ACC112 (cell line): ENCODE measurements around the gene TMEM120B.
A peak's percentile ranks its signal among the peaks of the same experiment; 100 is the strongest.

Experiments
- H2AFZ ChIP-seq: fragments of 200-600 bp; sonication (generic); one replicate; pipeline ENCODE4 v1.6.0; 2017; ENCODE audit warnings: antibody characterized with exemption, low read length; ENCODE audit not compliant: unreplicated experiment
- H3K27ac ChIP-seq: fragments of 200-600 bp; sonication (generic); 2 replicates; pipeline ENCODE4 v1.5.1; 2014; ENCODE audit warnings: low read depth, mild to moderate bottlenecking, antibody characterized with exemption, low read length, moderate library complexity
- H3K27me3 ChIP-seq: fragments of 200-600 bp; sonication (generic); 2 replicates; pipeline ENCODE4 v1.6.1; 2014; ENCODE audit warnings: mild to moderate bottlenecking, antibody characterized with exemption, low read length, moderate library complexity, mixed read lengths; ENCODE audit not compliant: insufficient read depth
- H3K36me3 ChIP-seq: fragments of 200-600 bp; sonication (generic); 2 replicates; pipeline ENCODE4 v1.6.1; 2016; ENCODE audit warnings: mild to moderate bottlenecking, antibody characterized with exemption, low read length, moderate library complexity, mixed read lengths; ENCODE audit not compliant: insufficient read depth
- H3K4me1 ChIP-seq: fragments of 200-600 bp; sonication (generic); one replicate; pipeline ENCODE4 v1.6.1; 2016; ENCODE audit warnings: low read length, mixed read lengths; ENCODE audit not compliant: insufficient read depth, unreplicated experiment, control insufficient read depth
- H3K4me3 ChIP-seq: fragments of 200-600 bp; sonication (generic); 2 replicates; pipeline ENCODE4 v1.5.1; 2014; ENCODE audit warnings: mild to moderate bottlenecking, low read depth, low read length
- H3K79me2 ChIP-seq: fragments of 200-600 bp; sonication (generic); one replicate; pipeline ENCODE4 v1.6.0; 2016; ENCODE audit warnings: low read length; ENCODE audit not compliant: control insufficient read depth, unreplicated experiment, insufficient read depth

TMEM120B gene

DNA sequence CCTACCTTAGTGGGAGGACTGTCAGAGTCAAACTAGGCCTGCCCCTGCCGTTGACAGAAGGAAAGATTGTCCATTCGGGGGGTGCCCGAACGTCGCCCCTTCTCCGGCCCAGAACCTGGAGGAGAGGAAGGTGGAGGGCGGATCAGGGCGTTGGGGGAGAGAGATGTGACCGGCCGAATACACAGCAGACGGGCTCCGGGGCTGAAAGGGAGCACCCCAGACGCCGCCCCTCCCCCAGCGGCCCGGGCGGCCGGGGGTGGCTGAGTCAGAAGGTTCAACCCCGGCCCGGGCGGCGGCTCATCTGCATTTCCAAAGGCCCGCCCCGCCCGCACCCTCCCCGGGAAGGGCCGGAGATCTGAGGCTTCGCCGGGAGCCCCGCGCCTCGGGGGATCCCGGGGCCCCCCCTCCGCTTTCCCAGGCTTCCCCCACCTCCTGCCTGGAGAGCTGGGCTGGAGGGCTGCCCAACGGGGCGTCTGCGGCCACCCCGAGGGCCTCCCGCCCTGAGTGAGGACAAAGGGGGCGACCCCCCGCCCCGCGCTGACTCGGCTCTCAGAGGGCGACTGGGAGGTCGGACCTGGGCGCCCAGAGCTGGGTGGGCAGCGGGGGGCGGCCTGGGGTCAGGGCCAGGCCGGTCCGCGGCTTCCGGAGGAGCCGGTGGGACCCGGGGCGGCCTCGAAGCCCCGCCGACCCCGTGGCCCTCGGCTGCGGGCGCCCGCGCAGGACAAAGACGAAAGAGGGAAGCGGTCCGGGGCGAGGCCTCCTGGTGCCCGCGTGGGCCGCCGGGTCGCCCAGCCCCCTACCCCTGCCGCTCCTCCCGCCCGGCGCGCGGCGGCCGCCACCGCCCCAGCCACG is 87.5 kb downstream of the TMEM120B start:
- Histone ChIP-seq H3K27ac (peak overlapping the region; percentile 100), H3K4me1 (peaks cover 31% of the 10 kb centered on the region), H3K4me3 (peak overlapping the region; percentile 86), H2AFZ (peak overlapping the region; percentile 26), H3K79me2 (peaks cover 59% of the 10 kb centered on the region), H3K27me3 (no peaks in the 10 kb centered on the region), H3K36me3 (no peaks in the 10 kb centered on the region; the same call in 1 of the 2 replicates)

DNA sequence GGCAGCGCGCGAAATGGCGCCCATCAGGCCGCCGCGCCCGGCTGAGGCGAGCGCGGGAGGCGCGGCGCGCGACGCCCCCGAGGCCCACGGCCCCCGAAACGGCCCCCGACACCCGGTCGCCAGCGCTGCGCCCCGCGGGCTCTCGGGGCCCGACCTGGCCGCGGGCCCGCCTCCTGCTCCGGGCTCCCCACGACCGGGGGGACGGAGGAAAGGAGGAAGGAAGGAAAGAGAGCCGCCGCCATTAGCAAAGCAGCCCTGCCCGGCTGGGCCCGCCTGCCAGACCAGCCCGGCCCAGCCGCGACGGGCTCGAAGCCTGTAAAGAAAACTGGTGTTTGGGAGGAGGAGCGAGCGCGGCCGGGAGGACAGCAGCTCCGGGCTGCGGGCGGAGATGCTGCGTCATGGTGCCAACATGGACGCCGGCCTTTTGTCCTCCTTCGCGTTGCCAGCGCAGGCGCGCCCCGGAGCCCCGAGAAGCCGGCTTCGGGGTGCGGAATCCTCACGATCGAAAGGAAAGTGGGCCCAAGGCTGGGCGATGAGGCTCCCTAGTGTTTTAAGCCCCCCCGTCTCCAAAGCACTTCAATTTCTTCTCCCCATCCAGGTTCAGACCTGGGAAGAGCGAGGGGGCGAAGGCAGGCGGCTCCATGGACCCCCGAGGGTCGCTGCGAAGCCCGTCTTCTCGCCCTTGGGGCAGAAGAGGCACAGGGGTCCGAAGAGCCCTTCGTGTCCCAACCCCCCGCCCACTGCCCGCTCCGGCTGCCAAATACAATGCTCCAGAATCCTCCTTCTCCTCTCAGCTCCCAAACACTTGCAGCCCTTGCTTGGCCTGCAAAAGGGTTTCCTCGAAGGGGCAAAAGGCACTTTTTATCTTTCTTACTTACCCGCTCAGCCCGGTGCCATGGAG is 88.4 kb downstream of the TMEM120B start:
- peak overlapping the region; percentile 86 for H3K4me3 ChIP-seq
- peaks cover 28% of the 10 kb centered on the region for H3K4me1 ChIP-seq
- H2AFZ ChIP-seq = peak overlapping the region; percentile 26
- peaks cover 66% of the 10 kb centered on the region for H3K79me2 ChIP-seq
- H3K36me3 ChIP-seq = no peaks in the 10 kb centered on the region; the same call in 1 of the 2 replicates
- no peaks in the 10 kb centered on the region for H3K27me3 ChIP-seq
- peak overlapping the region; percentile 100 for H3K27ac ChIP-seq

DNA sequence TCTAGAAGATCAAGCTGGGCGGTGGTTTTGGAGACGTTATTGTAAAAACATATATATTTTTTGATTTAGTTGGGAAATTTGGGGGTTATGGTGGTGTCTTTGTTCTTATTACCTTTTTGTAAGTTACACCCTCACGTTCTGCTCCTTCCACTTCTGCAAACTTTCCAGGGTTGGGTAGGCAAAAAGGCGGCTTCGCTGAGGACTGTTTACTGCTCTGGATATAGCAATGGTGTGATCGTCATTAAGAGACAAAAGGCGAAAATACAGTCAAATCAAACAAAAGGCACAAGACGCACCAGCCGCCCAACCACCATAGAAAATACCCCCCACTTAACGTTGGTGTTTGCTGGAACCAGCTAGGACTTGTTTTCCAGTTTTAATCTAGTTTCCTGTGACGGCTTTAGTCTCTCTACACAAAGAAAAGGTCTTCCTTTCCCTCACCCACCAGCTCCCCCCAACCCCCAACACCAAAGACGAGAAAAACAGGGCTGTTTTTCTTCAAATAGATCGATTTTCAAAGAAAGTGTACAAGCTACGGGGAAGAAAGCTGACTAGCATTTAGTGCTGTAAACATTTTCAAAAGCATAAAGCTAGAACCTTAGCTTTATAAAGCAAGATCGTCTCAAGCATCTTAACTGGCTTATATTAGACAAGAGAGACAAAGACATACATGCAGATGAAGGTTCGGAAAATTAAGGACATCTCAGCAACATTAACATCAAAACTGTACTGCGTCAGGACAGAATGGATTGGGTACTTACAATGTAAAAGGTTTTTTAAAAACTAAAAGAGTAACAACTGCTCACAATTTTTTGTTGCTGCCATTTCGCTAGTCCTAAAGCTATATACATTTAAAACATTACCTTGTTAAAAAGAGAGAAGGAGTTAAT is 89.3 kb downstream of the TMEM120B start:
- Histone ChIP-seq H3K79me2 (peaks cover 68% of the 10 kb centered on the region), H3K4me1 (peaks cover 25% of the 10 kb centered on the region), H3K4me3 (peak overlapping the region; percentile 86), H3K27me3 (no peaks in the 10 kb centered on the region), H2AFZ (no peak overlapping the region), H3K36me3 (no peaks in the 10 kb centered on the region; the same call in 1 of the 2 replicates), H3K27ac (peak overlapping the region; percentile 100)

DNA sequence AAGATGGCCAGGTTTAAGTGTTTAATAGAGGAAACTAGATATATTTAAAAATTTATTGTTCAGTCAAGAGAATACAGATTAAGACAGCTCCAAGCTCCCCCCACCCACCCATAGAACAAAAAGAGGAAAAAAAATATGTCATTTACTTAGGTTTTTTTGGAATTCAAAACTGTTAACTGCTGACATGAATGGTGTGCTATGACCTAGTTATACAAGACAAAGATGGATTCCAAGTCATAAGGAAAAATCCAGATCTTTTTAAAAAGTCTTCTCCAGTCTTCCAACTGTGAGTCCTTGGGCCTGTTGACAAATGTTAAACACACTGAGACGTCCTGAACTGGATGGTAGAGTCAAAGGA is 89.9 kb downstream of the TMEM120B start:
- Histone ChIP-seq H3K79me2 (peaks cover 70% of the 10 kb centered on the region), H2AFZ (no peak overlapping the region), H3K4me3 (peak overlapping the region; percentile 86), H3K27me3 (no peaks in the 10 kb centered on the region), H3K4me1 (peaks cover 25% of the 10 kb centered on the region), H3K27ac (peak overlapping the region; percentile 100), H3K36me3 (no peaks in the 10 kb centered on the region; the same call in 1 of the 2 replicates)

DNA sequence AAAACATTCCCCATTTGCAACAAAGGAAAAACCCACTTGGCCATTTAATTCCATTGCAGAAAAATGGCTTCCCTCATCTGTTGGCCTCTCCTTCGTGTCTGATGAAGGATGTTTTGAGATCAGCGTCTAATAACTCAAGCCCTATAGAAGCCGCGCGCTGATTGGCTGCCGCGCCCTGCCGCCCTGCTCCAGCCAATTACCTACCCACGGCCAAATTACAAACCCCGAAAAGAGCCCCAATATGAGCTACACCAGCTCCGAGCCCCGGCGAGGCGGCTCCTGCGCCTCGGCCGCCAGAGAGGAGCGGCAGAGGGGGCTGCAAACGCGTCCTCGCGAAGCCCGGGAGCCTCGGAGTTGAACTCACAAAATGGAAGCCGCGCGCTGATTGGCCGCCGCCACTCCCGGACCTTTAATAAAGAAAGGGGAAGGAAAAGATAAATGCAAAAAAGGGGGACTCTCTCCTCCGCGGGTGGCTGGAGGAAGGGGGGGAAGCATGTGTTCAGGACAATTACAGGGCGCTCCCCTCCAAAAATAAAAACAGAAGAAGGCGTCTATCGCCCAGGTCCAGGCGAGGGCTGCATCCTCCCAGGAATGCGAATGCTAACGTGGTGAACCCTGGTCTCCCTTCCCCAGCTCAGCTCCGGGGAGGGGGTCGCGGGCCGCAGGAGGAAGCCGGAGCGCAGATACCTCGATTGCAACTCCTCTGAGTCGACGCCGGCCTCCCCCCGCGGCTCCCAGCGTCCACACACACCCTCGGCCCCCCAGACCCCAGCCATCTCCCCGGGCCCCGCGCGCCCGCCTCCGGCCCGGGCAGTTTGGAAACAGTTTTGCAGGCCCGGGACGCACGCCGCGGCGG is 90.5 kb downstream of the TMEM120B start:
- Histone ChIP-seq H3K79me2 (peaks cover 69% of the 10 kb centered on the region), H3K4me1 (peaks cover 19% of the 10 kb centered on the region), H3K27ac (peak overlapping the region; percentile 100), H3K36me3 (no peaks in the 10 kb centered on the region; the same call in 1 of the 2 replicates), H3K4me3 (peak overlapping the region; percentile 86), H2AFZ (peak overlapping the region; percentile 23), H3K27me3 (no peaks in the 10 kb centered on the region)

DNA sequence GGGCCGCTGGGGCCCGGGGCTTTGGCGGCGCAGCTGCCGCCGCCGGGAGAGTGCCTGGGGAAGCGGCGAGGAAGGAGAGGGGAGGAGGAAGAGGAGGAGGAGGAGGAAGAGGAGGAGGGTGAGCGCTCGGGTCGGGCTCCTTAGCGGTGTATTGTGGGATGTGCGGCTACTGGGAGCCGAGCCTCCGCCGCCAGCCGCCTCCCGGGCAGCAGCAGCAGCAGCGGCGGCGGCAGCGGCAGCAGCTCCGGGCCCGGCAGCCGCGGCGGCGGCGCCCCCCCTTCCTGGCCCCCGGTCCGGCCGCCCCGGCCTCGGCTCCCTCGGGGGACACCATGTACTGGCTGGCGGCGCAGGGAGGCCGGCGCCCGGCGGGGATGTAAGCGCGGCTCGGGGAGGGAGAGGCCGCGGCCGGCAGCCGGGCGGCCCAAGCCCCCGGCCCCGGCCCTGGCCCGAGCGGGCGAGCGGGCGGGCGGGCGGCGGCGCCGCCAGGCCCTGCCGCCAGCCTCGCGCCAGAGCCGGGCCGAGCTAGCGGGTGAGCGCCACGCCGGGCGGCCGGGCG is 91.4 kb downstream of the TMEM120B start, which contains the start of gene SETD1B:
Gene SETD1B, plus strand, starts transcription at position 149 of the 556 bp plus-strand sequence. CDS start 729 bp downstream, outside the sequence.
- Histone ChIP-seq H3K79me2 (peaks cover 65% of the 10 kb centered on the region), H2AFZ (peak within 1 kb of the TSS; percentile 57), H3K27me3 (no peaks in the 10 kb centered on the region), H3K36me3 (no peaks in the 10 kb centered on the region), H3K27ac (peak within 1 kb of the TSS; percentile 100), H3K4me1 (peaks cover 10% of the 10 kb centered on the region), H3K4me3 (peak within 1 kb of the TSS; percentile 97)

DNA sequence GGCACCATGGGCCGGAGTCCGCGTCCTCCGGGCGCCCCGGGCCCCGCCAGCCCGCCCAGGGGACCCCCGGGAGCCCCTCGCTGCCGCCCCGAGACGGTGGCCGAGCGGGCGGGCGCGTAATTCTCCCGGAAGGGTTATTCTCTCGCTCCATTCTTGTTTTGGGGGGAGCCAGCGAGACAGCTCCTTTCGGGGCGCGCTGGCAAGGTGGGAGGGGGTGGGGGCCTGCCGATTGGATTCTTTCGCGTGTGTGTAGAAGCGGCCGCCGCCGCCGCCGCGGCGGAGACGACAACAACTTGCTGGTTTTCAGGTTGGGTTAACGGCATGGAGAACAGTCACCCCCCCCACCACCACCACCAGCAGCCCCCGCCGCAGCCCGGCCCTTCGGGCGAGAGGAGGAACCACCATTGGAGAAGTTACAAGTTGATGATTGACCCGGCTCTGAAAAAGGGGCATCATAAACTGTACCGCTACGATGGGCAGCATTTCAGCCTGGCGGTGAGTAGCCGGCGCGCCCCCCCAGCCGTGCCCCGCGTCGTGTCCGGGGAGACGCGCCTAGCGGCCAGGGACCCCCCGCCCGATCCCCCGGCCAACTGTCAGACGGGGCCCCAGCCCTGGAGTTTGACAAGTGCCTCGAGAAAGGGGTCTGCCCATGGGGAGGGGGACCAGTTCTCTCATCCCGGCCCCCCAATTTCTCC is 92.0 kb downstream of the TMEM120B start:
- H3K79me2 ChIP-seq = peaks cover 67% of the 10 kb centered on the region
- peaks cover 5% of the 10 kb centered on the region for H3K4me1 ChIP-seq
- peak overlapping the region; percentile 55 for H3K27ac ChIP-seq
- no peaks in the 10 kb centered on the region for H3K27me3 ChIP-seq
- H3K36me3 ChIP-seq = no peaks in the 10 kb centered on the region
- H2AFZ ChIP-seq = peak overlapping the region; percentile 57
- H3K4me3 ChIP-seq = peak overlapping the region; percentile 97

DNA sequence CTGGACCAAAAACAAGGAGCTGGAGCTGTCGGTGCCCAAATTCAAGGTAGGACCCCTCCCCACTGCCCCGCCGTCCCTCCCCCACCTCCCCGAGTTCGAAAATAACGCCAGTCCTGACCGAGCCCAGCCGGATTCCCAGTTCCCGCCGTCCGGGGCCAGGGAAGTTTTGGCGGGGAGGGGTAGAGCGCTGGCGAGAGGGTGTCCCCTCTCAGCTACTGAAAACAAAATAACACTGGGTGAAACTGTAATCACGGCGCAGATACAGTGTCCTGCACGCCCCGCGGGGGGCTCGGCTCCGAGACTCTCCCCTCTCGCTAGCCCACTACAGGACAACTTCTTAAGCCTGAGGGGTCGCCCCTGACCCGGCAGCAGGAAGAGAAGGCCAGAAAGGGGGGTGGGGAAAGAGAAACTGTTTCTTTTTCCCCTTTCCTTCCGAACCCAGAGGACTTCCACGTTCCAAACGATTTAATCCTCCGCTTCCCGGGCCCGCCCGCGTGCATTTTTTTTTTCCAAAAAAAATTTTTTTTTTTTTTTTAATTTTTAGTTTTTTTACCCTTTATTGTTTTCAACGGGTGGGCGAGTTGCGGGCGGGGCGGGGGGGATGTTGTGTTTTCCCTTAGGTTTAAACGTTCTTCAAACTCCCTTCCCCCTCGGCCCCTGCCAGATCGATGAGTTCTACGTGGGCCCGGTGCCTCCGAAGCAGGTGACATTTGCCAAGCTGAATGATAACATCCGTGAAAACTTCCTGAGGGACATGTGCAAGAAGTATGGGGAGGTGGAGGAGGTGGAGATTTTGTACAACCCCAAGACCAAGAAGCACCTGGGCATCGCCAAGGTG is 92.8 kb downstream of the TMEM120B start:
- Histone ChIP-seq H3K4me1 (peaks cover 5% of the 10 kb centered on the region), H3K4me3 (peak overlapping the region; percentile 97), H3K27ac (peak overlapping the region; percentile 55), H2AFZ (peak overlapping the region; percentile 82), H3K36me3 (peaks cover 2% of the 10 kb centered on the region; the same call in 1 of the 2 replicates), H3K27me3 (no peaks in the 10 kb centered on the region), H3K79me2 (peaks cover 73% of the 10 kb centered on the region)
